Measurements from ENCODE around the gene MMP17. TPM values are rescaled to one million over a fixed set of nuclear protein-coding genes. Genes with fewer than 3 reads are reported as not detected.
A peak's percentile ranks its signal among the peaks of the same experiment; 100 is the strongest.

Gene MMP17
- total RNA-seq, 1 donor: 8.6 TPM

- TF ChIP-seq CTCF (IDR thresholded peaks at IDR 0.05; ENCODE audit: insufficient read depth, low read depth, low read length): no peak
- no peak overlapping the region for H3K4me3 ChIP-seq (ENCODE audit: low read depth, low read length)
- no peak for DNase-seq (ENCODE audit: low read depth)
Measured at GRCh38 chr12:131799195-131799594, 29.0 kb upstream of the MMP17 start.

- no peak overlapping the region for H3K4me3 ChIP-seq (ENCODE audit: low read depth, low read length)
- DNase-seq (ENCODE audit: low read depth): no peak
- no peak for TF ChIP-seq CTCF (IDR thresholded peaks at IDR 0.05; ENCODE audit: insufficient read depth, low read depth, low read length)
Measured at GRCh38 chr12:131799828-131800593, 28.2 kb upstream of the MMP17 start.

- DNase-seq (ENCODE audit: low read depth): no peak
- no peak for TF ChIP-seq CTCF (IDR thresholded peaks at IDR 0.05; ENCODE audit: insufficient read depth, low read depth, low read length)
Measured at GRCh38 chr12:131800594-131801135, 27.5 kb upstream of the MMP17 start.

GRCh38 chr12:131801254-131801866 is 26.8 kb upstream of the MMP17 start:
- no peak overlapping the region for H3K4me3 ChIP-seq (ENCODE audit: low read depth, low read length)
- DNase-seq (ENCODE audit: low read depth): no peak
- no peak for TF ChIP-seq CTCF (IDR thresholded peaks at IDR 0.05; ENCODE audit: insufficient read depth, low read depth, low read length)

More at GRCh38 chr12:131800594-131801135, 27.5 kb upstream of the MMP17 start:
- no peak overlapping the region for H3K4me3 ChIP-seq (ENCODE audit: low read depth, low read length)

- peak; percentile 36 for DNase-seq (ENCODE audit: low read depth)
- no peak for TF ChIP-seq CTCF (IDR thresholded peaks at IDR 0.05; ENCODE audit: insufficient read depth, low read depth, low read length)
- no peak overlapping the region for H3K4me3 ChIP-seq (ENCODE audit: low read depth, low read length)
Measured at GRCh38 chr12:131803961-131804521, 24.2 kb upstream of the MMP17 start.

GRCh38 chr12:131805421-131805820 is 22.8 kb upstream of the MMP17 start:
- no peak overlapping the region for H3K4me3 ChIP-seq (ENCODE audit: low read depth, low read length)
- TF ChIP-seq CTCF (IDR thresholded peaks at IDR 0.05; ENCODE audit: insufficient read depth, low read depth, low read length): no peak
- DNase-seq (ENCODE audit: low read depth): no peak
